Measurements from ENCODE around the gene ANKRD52.

The ANKRD52 gene

GRCh38 chr12:56237552-56237951 is 20.6 kb downstream of the ANKRD52 start:
- DNase-seq, result no peak

GRCh38 chr12:56236985-56237384 is 21.2 kb downstream of the ANKRD52 start:
- DNase-seq, result no peak

GRCh38 chr12:56236091-56236490 is 22.1 kb downstream of the ANKRD52 start:
- DNase-seq, result no peak

GRCh38 chr12:56234746-56235436 is 23.3 kb downstream of the ANKRD52 start:
- no peak for DNase-seq

GRCh38 chr12:56231184-56231582 is 27.0 kb downstream of the ANKRD52 start:
- no peak for DNase-seq

- no peak for DNase-seq
Observed at GRCh38 chr12:56230432-56231183, 27.6 kb downstream of the ANKRD52 start.

GRCh38 chr12:56229916-56230431 is 28.2 kb downstream of the ANKRD52 start, which contains the start of gene SLC39A5:
TSS of gene SLC39A5 (plus strand) at chr12:56230051. CDS start at chr12:56231275, 1,224 bp downstream.
- no peak for DNase-seq

- no peak for DNase-seq
Observed at GRCh38 chr12:56229082-56229481, 29.1 kb downstream of the ANKRD52 start.

- no peak for DNase-seq
Observed at GRCh38 chr12:56224954-56225353, 33.2 kb downstream of the ANKRD52 start.

GRCh38 chr12:56224102-56224701 is 34.0 kb downstream of the ANKRD52 start, which contains the start of gene NABP2:
TSS of gene NABP2 (plus strand) at chr12:56224342. CDS start at chr12:56224857, 515 bp downstream.
- DNase-seq, result peak; percentile 96

- no peak for DNase-seq
Observed at GRCh38 chr12:56223571-56224101, 34.5 kb downstream of the ANKRD52 start.

- no peak for DNase-seq
Observed at GRCh38 chr12:56222531-56222895, 35.7 kb downstream of the ANKRD52 start.

GRCh38 chr12:56221757-56222530 is 36.2 kb downstream of the ANKRD52 start, which contains the start of gene RNF41:
TSS of gene RNF41 (minus strand) at chr12:56221922. CDS start at chr12:56214047, 7,875 bp downstream.
- DNase-seq, result peak; percentile 96

GRCh38 chr12:56221232-56221756 is 36.9 kb downstream of the ANKRD52 start:
- no peak for DNase-seq

- DNase-seq, result no peak
Observed at GRCh38 chr12:56220611-56221231, 37.5 kb downstream of the ANKRD52 start.

- no peak for DNase-seq
Observed at GRCh38 chr12:56219840-56220239, 38.3 kb downstream of the ANKRD52 start.

- no peak for DNase-seq
Observed at GRCh38 chr12:56216461-56216860, 41.7 kb downstream of the ANKRD52 start.

GRCh38 chr12:56213878-56214277 is 44.3 kb downstream of the ANKRD52 start:
- DNase-seq, result no peak

GRCh38 chr12:56212361-56212760 is 45.8 kb downstream of the ANKRD52 start:
- no peak for DNase-seq

GRCh38 chr12:56208006-56208405 is 50.2 kb downstream of the ANKRD52 start:
- no peak for DNase-seq

GRCh38 chr12:56206452-56207166 is 51.6 kb downstream of the ANKRD52 start:
- DNase-seq, result no peak

Measured in activated CD8-positive, alpha-beta memory T cell treated with anti-CD3 and anti-CD28 coated beads for 24 hours (primary cell).